SK-N-MC (cell line): ENCODE measurements around the gene CDK9.

Experiments
- EZH2 ChIP-seq: fragments of 200-600 bp; sonication (generic); IDR thresholded peaks from one replicate; pipeline ENCODE4 v1.6.1; 2017; ENCODE audit warnings: antibody characterized with exemption
- FOXP2 ChIP-seq: optimal IDR thresholded peaks from 2 replicates; pipeline ENCODE3; 2011; ENCODE audit warnings: mild to moderate bottlenecking, moderate library complexity; ENCODE audit not compliant: insufficient read depth; ENCODE audit errors: extremely low read length, control extremely low read depth
- POLR2AphosphoS5 ChIP-seq: IDR thresholded peaks from 2 replicates; pipeline ENCODE4 v1.6.1; 2012; ENCODE audit warnings: mild to moderate bottlenecking, low read depth, low read length, borderline replicate concordance

- TF ChIP-seq POLR2AphosphoS5 = no peak
- TF ChIP-seq EZH2 = no peak
- no peak for TF ChIP-seq FOXP2
Observed at GRCh38 chr9:127796225-127796813, 10.5 kb downstream of the CDK9 start.
